H9 (cell line): ENCODE data around the gene GCG. TPM values are rescaled to one million over a fixed set of nuclear protein-coding genes. Genes with fewer than 3 reads are reported as not detected.

Source experiments
- DNase-seq: peaks from one replicate; pipeline ENCODE4 v3.0.0-alpha.2; 2017
- H2AFZ ChIP-seq: one replicate; pipeline ENCODE4 v1.6.1; 2013; ENCODE audit warnings: mild to moderate bottlenecking, low read length, control low read depth, moderate library complexity
- H2AK5ac ChIP-seq: 2 replicates; pipeline ENCODE4 v1.6.1; 2013; ENCODE audit warnings: low read length, control low read depth, mixed read lengths; ENCODE audit not compliant: insufficient read length
- H2BK120ac ChIP-seq: one replicate; pipeline ENCODE4 v1.6.1; 2013; ENCODE audit warnings: low read depth, mild to moderate bottlenecking, low read length, control low read depth, inconsistent platforms; ENCODE audit not compliant: poor library complexity, severe bottlenecking
- H2BK12ac ChIP-seq: 2 replicates; pipeline ENCODE4 v1.6.1; 2013; ENCODE audit warnings: low read length, control low read depth, mixed read lengths, low read depth; ENCODE audit not compliant: insufficient read length
- H2BK15ac ChIP-seq: 2 replicates; pipeline ENCODE4 v1.6.1; 2013; ENCODE audit warnings: low read depth, low read length, control low read depth
- H2BK20ac ChIP-seq: one replicate; pipeline ENCODE4 v1.6.1; 2013; ENCODE audit warnings: low read depth, mild to moderate bottlenecking, low read length, control low read depth, inconsistent platforms; ENCODE audit not compliant: poor library complexity, severe bottlenecking
- H2BK5ac ChIP-seq: 2 replicates; pipeline ENCODE4 v1.6.1; 2013; ENCODE audit warnings: low read length, control low read depth, mixed read lengths; ENCODE audit not compliant: insufficient read length
- H3K14ac ChIP-seq: 2 replicates; pipeline ENCODE4 v1.6.1; 2013; ENCODE audit warnings: low read length, control low read depth; ENCODE audit not compliant: insufficient read depth
- H3K18ac ChIP-seq: 2 replicates; pipeline ENCODE4 v1.6.1; 2013; ENCODE audit warnings: low read depth, mild to moderate bottlenecking, mixed read lengths, low read length, control low read depth; ENCODE audit not compliant: insufficient read length
- H3K23ac ChIP-seq: 2 replicates; pipeline ENCODE4 v1.6.1; 2013; ENCODE audit warnings: low read length, control low read depth, mixed read lengths, low read depth; ENCODE audit not compliant: insufficient read length
- H3K23me2 ChIP-seq: 2 replicates; pipeline ENCODE4 v1.6.1; 2013; ENCODE audit warnings: low read depth, mild to moderate bottlenecking, mixed read lengths, low read length, control low read depth; ENCODE audit not compliant: insufficient read length, poor library complexity, severe bottlenecking
- H3K27ac ChIP-seq: 2 replicates; pipeline ENCODE4 v1.5.1; 2013; ENCODE audit warnings: low read length, control low read depth, mixed read lengths, low read depth; ENCODE audit not compliant: insufficient read length
- H3K27me3 ChIP-seq: 2 replicates; pipeline ENCODE4 v1.6.1; 2013; ENCODE audit warnings: low read length, control low read depth, inconsistent platforms; ENCODE audit not compliant: insufficient read depth
- H3K4ac ChIP-seq: 2 replicates; pipeline ENCODE4 v1.6.1; 2013; ENCODE audit warnings: low read depth, mild to moderate bottlenecking, control low read depth, inconsistent platforms, low read length, moderate library complexity
- H3K4me1 ChIP-seq: 2 replicates; pipeline ENCODE4 v1.6.1; 2013; ENCODE audit warnings: low read length, control low read depth, inconsistent platforms; ENCODE audit not compliant: insufficient read depth
- H3K4me2 ChIP-seq: 2 replicates; pipeline ENCODE4 v1.6.1; 2013; ENCODE audit warnings: low read length, control low read depth, mixed read lengths; ENCODE audit not compliant: insufficient read length, insufficient read depth
- H3K56ac ChIP-seq: 2 replicates; pipeline ENCODE4 v1.6.1; 2013; ENCODE audit warnings: low read depth, mild to moderate bottlenecking, mixed read lengths, low read length, control low read depth; ENCODE audit not compliant: insufficient read length
- H3K79me1 ChIP-seq: 2 replicates; pipeline ENCODE4 v1.6.1; 2013; ENCODE audit warnings: low read depth, mild to moderate bottlenecking, moderate library complexity, low read length, control low read depth, inconsistent platforms; ENCODE audit not compliant: insufficient read depth, poor library complexity, severe bottlenecking
- H3K79me2 ChIP-seq: 2 replicates; pipeline ENCODE4 v1.6.1; 2013; ENCODE audit warnings: low read length, control low read depth, inconsistent platforms; ENCODE audit not compliant: insufficient read depth
- H3K9ac ChIP-seq: 2 replicates; pipeline ENCODE4 v1.6.1; 2013; ENCODE audit warnings: low read length, control low read depth, mixed read lengths; ENCODE audit not compliant: insufficient read length; ENCODE audit errors: extremely low read depth
- H3K9me3 ChIP-seq: one replicate; pipeline ENCODE4 v1.6.1; 2013; ENCODE audit warnings: low read depth, low read length, inconsistent platforms; ENCODE audit not compliant: control insufficient read depth
- H3T11ph ChIP-seq: one replicate; pipeline ENCODE4 v1.6.1; 2013; ENCODE audit warnings: mild to moderate bottlenecking, low read length, control low read depth, inconsistent platforms
- H4K20me1 ChIP-seq: one replicate; pipeline ENCODE4 v1.6.1; 2013; ENCODE audit not compliant: control insufficient read depth, insufficient read length, insufficient read depth
- H4K5ac ChIP-seq: 2 replicates; pipeline ENCODE4 v1.6.1; 2013; ENCODE audit warnings: low read depth, mild to moderate bottlenecking, mixed read lengths, low read length, control low read depth; ENCODE audit not compliant: insufficient read length
- H4K8ac ChIP-seq: replicated peaks from 2 replicates; pipeline ENCODE4 v1.6.1; 2013; ENCODE audit warnings: low read length, control low read depth, mixed read lengths, low read depth; ENCODE audit not compliant: insufficient read length
- H4K91ac ChIP-seq: 2 replicates; pipeline ENCODE4 v1.6.1; 2013; ENCODE audit warnings: low read depth, mild to moderate bottlenecking, moderate library complexity, mixed read lengths, low read length, control low read depth; ENCODE audit not compliant: insufficient read length
- H3K27ac Mint-ChIP-seq, 3 experiments: 2 replicates in 2 of 3; 3 replicates in 1 of 3; pipeline ENCODE4 v1.8.0; 2020 to 2021; ENCODE audit warnings: mixed read lengths in 3 of 3, mild to moderate bottlenecking in 1 of 3, moderate library complexity in 1 of 3
- H3K27me3 Mint-ChIP-seq: 2 replicates; pipeline ENCODE4 v1.8.0; 2021; ENCODE audit warnings: low read depth, mild to moderate bottlenecking, moderate library complexity, mixed read lengths
- H3K36me3 Mint-ChIP-seq, 3 experiments: 2 replicates in 2 of 3; 3 replicates in 1 of 3; pipeline ENCODE4 v1.8.0; 2020 to 2021; ENCODE audit warnings: low read depth in 3 of 3, mixed read lengths in 3 of 3; ENCODE audit not compliant: insufficient read depth in 1 of 3
- H3K4me1 Mint-ChIP-seq, 2 experiments: 2 replicates each; pipeline ENCODE4 v1.8.0; 2020; ENCODE audit warnings: mixed read lengths in 2 of 2
- H3K4me3 Mint-ChIP-seq, 2 experiments: 2 replicates in 1 of 2; 3 replicates in 1 of 2; pipeline ENCODE4 v1.8.0; 2020 to 2021; ENCODE audit warnings: mild to moderate bottlenecking in 2 of 2, mixed read lengths in 2 of 2, moderate library complexity in 1 of 2
- H3K9me3 Mint-ChIP-seq, 2 experiments: 2 replicates in 1 of 2; 3 replicates in 1 of 2; pipeline ENCODE4 v1.8.0; 2020; ENCODE audit warnings: mild to moderate bottlenecking in 2 of 2, mixed read lengths in 2 of 2, moderate library complexity in 1 of 2
- WGBS: extraction: QIAGEN DNeasy Blood & Tissue Kit; methylation state at CpG from one replicate; pipeline ENCODE4 v1.1.7; 2013; ENCODE audit warnings: missing lambda C conversion rate, low lambda C conversion rate, mixed read lengths; ENCODE audit not compliant: insufficient read length; ENCODE audit errors: extremely low coverage; 5-methylcytosine and 5-hydroxymethylcytosine counted together
- total RNA-seq: library from RNA; stranded (reverse); gene quantifications from 2 replicates; pipeline ENCODE4 v1.2.1, GENCODE V29; 2021
- TF ChIP-seq, protein P1 (sequence below): fragments of 200-600 bp; sonication (generic); conservative IDR thresholded peaks from 3 replicates; pipeline ENCODE4 v1.8.0; 2021; ENCODE audit warnings: antibody characterized with exemption, mild to moderate bottlenecking

The GCG gene
- total RNA-seq, 1 experiment from 2014 or later, result not detected

- TF ChIP-seq, protein P1, sequence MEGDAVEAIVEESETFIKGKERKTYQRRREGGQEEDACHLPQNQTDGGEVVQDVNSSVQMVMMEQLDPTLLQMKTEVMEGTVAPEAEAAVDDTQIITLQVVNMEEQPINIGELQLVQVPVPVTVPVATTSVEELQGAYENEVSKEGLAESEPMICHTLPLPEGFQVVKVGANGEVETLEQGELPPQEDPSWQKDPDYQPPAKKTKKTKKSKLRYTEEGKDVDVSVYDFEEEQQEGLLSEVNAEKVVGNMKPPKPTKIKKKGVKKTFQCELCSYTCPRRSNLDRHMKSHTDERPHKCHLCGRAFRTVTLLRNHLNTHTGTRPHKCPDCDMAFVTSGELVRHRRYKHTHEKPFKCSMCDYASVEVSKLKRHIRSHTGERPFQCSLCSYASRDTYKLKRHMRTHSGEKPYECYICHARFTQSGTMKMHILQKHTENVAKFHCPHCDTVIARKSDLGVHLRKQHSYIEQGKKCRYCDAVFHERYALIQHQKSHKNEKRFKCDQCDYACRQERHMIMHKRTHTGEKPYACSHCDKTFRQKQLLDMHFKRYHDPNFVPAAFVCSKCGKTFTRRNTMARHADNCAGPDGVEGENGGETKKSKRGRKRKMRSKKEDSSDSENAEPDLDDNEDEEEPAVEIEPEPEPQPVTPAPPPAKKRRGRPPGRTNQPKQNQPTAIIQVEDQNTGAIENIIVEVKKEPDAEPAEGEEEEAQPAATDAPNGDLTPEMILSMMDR, result no peak
- Histone ChIP-seq H4K91ac (no peak overlapping the region), H3K27ac (no peak overlapping the region), H3K14ac (no peak overlapping the region), H3K23me2 (no peaks in the 10 kb centered on the region), H3K27me3 (no peaks in the 10 kb centered on the region), H2AK5ac (no peak overlapping the region), H2BK20ac (no peak overlapping the region), H4K8ac (no peak overlapping the region), H2BK120ac (no peak overlapping the region), H2BK12ac (no peak overlapping the region), H3K4me1 (no peaks in the 10 kb centered on the region), H3K9ac (no peak overlapping the region), H3K4me2 (no peak overlapping the region), H3K79me2 (no peaks in the 10 kb centered on the region), H3K23ac (no peak overlapping the region), H2BK5ac (no peak overlapping the region), H4K5ac (no peak overlapping the region), H2BK15ac (no peak overlapping the region), H3K9me3 (no peaks in the 10 kb centered on the region), H4K20me1 (no peaks in the 10 kb centered on the region), H3T11ph (no peak overlapping the region), H2AFZ (no peak overlapping the region), H3K79me1 (no peaks in the 10 kb centered on the region), H3K56ac (no peak overlapping the region), H3K4ac (no peak overlapping the region), H3K18ac (no peak overlapping the region)
- H3K27me3 Mint-ChIP-seq, result peaks cover 21% of the 10 kb centered on the region
- DNase-seq, result no peak
- H3K4me1 Mint-ChIP-seq, result peaks cover 0 to 6% of the 10 kb centered on the region in 2 experiments; a peak in 1 of 4 replicates
- H3K27ac Mint-ChIP-seq, result no peak overlapping the region
- no CpG with 5 or more reads among the region's 1 CpG for WGBS
- no peak overlapping the region for H3K4me3 Mint-ChIP-seq
- no peaks in the 10 kb centered on the region for H3K9me3 Mint-ChIP-seq
- H3K36me3 Mint-ChIP-seq, result no peaks in the 10 kb centered on the region
These were observed 47.9 kb upstream of the GCG start for GRCh38 chr2:162199913-162200312.
